ENCODE data around the gene DEFB110.

The DEFB110 gene

GRCh38 chr6:50021894-50022293 lies at the start of gene DEFB110:
DEFB110 (minus strand) TSS chr6:50021994; CDS start chr6:50021935, 59 bp downstream.
- DNase-seq (ENCODE audit: low spot score), result no peak

GRCh38 chr6:50070101-50070500 lies 48.3 kb upstream of the DEFB110 start:
- no peak for DNase-seq (ENCODE audit: low spot score)

DNA sequence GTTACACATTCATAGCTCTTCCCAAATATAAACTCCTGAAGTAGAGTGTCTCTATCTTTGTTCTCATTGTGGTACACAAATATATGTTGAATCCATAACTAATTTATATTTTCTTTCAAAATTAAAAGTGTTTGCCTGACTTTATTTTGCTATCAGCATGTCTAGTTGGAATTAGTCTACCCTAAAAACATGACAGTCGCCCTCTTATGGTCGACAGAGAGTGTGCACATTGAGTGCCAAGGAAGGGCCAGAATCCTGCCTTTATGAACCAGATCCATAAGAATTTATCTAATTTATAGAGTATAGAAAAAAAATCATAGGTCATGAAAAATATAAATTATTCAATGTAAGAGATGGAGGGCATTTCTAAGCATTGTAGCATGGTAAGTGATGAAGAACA lies 40.3 kb upstream of the DEFB110 start:
- DNase-seq (ENCODE audit: low spot score), result no peak

DNA sequence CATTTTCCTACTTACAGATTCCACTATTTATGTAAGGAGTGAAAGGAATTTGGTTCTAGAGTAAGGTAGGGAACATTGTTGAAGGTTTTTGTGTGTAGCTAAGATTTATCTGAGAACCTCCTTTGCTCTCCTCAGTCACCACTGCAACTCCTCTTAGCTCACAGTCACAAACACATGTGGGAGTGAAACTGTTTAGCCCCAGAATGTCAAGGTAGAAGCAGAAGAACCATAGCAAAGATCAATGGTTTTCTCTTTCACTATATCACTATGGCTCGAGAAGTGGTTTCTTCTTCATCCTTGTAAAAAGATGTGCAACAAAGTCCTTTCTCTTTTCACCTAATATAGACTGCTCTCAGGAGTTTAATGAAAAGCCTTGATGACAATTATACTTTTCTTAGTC lies 34.4 kb upstream of the DEFB110 start:
- DNase-seq (ENCODE audit: low spot score), result no peak

DNA sequence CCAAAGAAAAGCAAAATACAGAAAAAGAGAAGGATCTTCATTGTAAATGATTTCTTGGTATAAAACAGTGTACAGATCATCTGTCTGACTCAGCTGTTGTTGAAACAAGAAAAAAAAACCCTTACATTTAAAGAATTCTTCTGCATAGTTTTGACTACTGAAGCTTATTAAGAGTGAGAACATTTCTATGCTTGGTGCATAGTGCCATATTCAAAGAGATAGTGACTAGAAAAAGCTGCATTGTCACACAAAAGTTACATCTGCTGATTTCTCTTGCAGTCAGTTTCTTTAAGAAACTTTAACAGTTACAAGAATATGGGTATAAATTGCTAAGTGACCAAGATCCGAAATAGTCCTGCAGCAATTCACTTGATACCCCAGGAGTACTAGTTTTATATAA lies 28.0 kb upstream of the DEFB110 start, which contains the start of gene DEFB112:
TSS of gene DEFB112 (minus strand) at position 101 of the 400 bp plus-strand sequence. CDS start at position 41, 60 bp downstream.
- no peak for DNase-seq (ENCODE audit: low spot score)

DNA sequence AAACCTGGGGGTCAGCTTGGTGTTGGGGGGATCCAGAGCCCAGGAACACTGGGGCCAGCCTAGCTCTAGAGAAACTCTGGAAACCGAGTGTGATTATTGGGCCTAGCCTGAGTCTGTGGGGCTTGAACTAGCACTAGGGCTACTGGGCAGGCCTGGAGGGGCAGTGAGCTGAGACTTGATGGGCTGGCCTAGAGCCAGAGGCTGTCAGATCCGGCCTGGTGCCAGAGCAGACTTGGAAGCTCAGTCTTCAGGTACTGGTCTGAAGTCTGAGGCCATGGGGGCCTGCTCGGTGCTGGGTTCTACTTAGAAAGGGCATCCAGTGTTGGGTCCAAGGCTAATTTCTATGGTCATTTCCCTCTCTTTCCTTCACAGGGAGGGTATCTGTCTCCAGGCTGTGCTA lies 25.2 kb upstream of the DEFB110 start:
- DNase-seq (ENCODE audit: low spot score), result no peak

DNA sequence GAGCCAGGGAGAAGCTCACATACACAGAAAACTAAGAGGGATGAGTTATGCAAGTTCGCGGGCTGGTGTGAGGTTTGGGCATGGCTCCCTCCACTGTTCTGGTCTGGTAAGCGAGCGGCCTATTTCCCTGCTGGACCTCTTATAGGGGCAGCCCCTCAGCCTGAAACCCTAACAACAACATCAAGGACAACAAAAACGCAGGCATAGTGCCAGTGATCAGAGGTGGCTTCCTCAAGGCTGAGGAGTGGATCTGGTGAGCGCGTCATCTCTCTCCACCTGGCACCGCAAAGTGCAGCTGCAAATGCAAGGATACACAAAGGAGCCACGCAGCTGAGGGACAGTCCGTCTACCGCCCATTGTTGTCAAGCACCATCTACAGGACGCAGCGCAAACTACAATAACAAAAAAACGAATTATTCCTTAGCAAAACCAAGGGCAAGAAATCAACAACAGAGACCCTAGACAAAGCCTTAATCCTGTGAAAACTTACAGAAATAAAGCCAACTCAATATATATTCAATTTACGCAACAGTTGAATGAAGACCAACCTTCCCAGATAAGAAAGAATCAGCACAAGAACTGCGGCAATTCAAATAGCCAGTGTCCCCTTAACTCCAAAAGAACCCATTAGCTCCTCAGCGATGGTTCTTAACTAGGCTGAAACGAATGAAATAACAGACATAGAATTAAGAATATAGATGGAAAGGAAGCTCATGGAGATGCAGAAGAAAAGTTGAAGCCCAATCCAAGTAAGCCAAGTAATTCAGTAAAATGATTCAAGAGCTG lies 9.2 kb upstream of the DEFB110 start:
- DNase-seq (ENCODE audit: low spot score), result peak; percentile 8

DNA sequence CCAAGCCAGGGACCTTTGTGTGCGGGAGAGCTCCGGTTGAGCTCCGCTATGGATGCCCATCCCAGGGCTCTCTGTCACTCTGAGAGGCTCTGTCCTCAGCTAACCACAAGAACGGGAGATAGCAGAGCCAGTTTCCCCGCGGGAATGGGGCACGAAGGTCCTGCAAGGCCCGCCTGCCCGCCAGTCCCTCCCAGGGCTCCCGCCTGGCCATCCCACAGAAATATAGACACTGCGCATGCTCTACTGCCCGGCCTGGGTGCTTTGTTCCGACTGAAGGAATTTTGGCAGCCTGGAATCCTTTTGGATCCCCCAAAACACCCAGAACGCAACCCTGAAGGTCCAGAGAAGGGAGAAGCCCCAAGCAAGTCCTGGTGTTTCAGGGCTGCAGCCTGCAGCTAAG lies 8.6 kb upstream of the DEFB110 start:
- DNase-seq (ENCODE audit: low spot score), result no peak

GRCh38 chr6:50025258-50025657 lies 3.5 kb upstream of the DEFB110 start:
- DNase-seq (ENCODE audit: low spot score), result no peak

- no peak for DNase-seq (ENCODE audit: low spot score)
Observed at GRCh38 chr6:50007819-50008218, 14.0 kb downstream of the DEFB110 start.

DNA sequence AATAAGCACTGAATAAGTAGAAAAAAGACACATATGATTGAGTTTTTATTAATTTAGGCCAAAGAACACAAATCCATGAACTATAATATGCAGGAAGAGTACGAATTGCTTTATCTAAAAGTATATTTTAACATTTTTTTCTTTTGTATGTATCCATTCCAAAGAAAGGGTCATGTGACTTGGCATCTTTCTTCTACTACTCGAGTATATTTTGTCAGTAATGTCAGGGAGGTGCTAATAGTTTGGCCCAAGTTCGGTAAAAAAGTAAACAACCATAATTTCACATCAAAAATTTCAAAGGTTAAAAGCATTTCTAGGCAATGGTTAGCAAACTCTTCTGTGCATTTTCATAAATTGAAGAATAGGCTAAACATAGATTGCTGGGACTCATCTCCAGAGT lies 18.7 kb downstream of the DEFB110 start:
- DNase-seq (ENCODE audit: low spot score), result no peak

DNA sequence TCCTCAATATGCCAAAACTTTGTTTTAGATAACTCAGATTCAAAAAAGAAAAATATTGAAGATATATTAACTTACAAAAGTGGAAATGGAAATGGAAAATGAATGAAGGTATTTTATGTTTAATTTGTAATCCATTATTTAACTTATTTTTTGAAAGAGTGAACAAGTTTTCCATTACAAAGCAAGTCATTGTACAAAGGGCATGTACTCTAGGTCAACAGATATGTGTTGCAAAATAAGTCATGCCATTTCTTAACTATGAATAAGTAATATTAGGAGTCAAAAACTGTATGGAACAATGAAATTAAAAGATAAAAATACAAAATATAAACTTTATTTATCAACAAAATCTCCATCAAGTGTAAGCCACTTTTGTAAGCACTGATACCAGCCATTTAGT lies 26.5 kb downstream of the DEFB110 start:
- DNase-seq (ENCODE audit: low spot score), result no peak

DNA sequence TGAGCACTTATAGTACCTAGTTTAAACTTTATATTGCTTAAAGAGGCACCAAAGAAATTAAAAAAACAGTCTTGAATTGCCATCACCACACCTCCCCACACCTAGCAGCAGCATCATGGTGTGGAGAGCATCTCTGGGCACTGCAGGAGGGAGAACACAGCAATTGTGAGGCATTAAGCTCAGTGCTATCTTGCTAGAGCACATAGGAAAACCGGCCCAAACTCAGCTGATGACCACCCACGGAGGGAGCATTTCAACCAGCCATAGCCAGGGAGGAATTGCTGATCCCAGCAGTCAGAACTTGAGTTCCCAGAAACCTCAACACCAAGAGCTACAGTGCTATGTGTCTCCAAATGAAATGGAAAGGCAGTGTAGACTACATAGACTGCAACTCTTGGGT lies 32.9 kb downstream of the DEFB110 start:
- no peak for DNase-seq (ENCODE audit: low spot score)

- no peak for DNase-seq (ENCODE audit: low spot score)
Observed at GRCh38 chr6:49987749-49988148, 34.0 kb downstream of the DEFB110 start.

DNA sequence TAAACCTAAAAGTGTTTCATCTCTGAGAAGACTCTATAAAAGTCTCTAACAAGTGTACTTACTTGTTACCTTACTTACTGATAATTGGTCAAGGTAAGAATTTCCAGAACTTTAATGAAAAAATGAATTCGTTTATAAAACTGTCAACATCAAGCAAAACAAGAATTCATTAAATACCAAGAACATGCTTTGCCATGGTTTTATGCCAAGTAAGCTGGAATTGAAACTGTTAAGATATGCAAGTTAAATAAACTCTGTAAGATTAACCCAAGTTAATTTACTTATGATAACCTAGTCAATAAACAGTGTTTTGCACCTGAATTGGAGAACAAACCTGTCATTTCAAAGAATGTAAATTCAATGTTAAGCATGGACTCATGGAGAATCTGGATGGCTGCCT lies 35.2 kb downstream of the DEFB110 start:
- no peak for DNase-seq (ENCODE audit: low spot score)

GRCh38 chr6:49982046-49982445 lies 39.7 kb downstream of the DEFB110 start:
- DNase-seq (ENCODE audit: low spot score), result no peak

GRCh38 chr6:49980898-49981297 lies 40.9 kb downstream of the DEFB110 start:
- DNase-seq (ENCODE audit: low spot score), result no peak

DNA sequence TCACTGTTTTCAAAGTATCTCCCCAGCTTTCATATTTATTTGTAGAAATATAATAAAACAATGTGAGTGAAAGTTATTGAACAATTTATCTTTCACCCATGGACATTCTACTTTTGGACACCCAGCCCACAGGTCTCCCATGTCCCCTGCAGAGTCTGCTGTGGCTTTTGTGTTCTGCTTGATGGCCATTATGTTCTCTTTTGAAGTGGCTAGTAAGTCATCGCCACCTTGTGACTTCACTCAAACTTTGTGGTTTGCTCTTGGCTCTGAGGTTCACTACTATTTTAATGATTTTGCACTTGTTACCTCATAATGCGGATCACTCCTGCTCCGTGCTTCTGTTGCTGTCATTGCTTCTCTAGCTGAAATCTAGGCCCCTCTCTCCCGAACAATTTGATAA lies 42.2 kb downstream of the DEFB110 start:
- DNase-seq (ENCODE audit: low spot score), result no peak

GRCh38 chr6:49978332-49979226 lies 43.2 kb downstream of the DEFB110 start:
- no peak for DNase-seq (ENCODE audit: low spot score)

GRCh38 chr6:49969605-49970004 lies 52.2 kb downstream of the DEFB110 start, which contains the start of gene DEFB113:
DEFB113 (minus strand) TSS chr6:49969625; CDS start chr6:49969625, 0 bp downstream.
- DNase-seq (ENCODE audit: low spot score), result no peak
